ENCODE data around the gene NOS1AP. TPM values are rescaled to one million over a fixed set of nuclear protein-coding genes. Genes with fewer than 3 reads are reported as not detected.

NOS1AP gene
- total and polyA plus RNA-seq, 12 donors = 0.37 to 12.0 (median 3.1) TPM

DNA sequence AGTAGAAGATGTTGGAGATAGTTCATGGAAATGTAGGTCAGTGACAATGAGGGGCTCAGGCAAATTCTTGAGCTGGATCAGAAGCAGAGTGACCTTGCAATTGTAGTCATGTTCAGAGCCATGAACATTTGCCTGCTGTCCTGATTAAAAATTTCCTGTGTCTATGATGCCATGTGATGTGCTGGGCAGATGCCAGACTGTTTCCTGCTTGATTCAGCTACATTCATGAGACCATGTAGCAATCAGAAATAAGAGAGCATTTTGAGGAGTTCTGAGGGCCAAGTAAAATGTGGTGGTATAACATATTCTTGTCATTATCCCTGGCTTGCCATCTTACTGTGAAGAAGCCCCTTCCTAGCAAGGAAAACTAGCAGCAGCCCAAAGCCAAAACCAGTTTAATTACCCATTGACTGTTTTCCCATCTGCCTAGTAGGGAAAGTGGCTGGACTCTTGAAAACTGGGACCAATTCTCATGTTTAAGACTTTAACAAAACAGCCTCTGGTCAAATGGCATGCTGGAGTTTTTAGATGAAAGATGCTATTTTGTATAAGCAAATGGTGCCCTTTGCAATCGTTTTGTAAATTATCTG is 118.3 kb downstream of the NOS1AP start:
- 59 to 91% (median 77%) methylated on average over 1 of the region's 1 CpG for WGBS, 4 donors
- H3K4me1 ChIP-seq (replicated peaks in 1 of 2) = peaks cover 5 to 6% of the 10 kb centered on the region in 2 donors
- peak overlapping the region in 1 of 5 donors; percentile 22 for H3K27ac ChIP-seq
- H3K9me3 ChIP-seq (replicated peaks in 1 of 3) = no peaks in the 10 kb centered on the region
- intact Hi-C loops (cut with DNase I) = no loop called here
- H3K36me3 ChIP-seq (replicated peaks in 1 of 2) = no peaks in the 10 kb centered on the region
- no peaks in the 10 kb centered on the region for H3K27me3 ChIP-seq
- no peak for TF ChIP-seq POLR2A (IDR thresholded peaks at IDR 0.05)
- TF ChIP-seq, protein P1, sequence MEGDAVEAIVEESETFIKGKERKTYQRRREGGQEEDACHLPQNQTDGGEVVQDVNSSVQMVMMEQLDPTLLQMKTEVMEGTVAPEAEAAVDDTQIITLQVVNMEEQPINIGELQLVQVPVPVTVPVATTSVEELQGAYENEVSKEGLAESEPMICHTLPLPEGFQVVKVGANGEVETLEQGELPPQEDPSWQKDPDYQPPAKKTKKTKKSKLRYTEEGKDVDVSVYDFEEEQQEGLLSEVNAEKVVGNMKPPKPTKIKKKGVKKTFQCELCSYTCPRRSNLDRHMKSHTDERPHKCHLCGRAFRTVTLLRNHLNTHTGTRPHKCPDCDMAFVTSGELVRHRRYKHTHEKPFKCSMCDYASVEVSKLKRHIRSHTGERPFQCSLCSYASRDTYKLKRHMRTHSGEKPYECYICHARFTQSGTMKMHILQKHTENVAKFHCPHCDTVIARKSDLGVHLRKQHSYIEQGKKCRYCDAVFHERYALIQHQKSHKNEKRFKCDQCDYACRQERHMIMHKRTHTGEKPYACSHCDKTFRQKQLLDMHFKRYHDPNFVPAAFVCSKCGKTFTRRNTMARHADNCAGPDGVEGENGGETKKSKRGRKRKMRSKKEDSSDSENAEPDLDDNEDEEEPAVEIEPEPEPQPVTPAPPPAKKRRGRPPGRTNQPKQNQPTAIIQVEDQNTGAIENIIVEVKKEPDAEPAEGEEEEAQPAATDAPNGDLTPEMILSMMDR (IDR thresholded peaks at IDR 0.05) = no peak
- DNase-seq = peak; percentile 38 to 87 (median 77)
- no peak overlapping the region for H3K4me3 ChIP-seq

DNA sequence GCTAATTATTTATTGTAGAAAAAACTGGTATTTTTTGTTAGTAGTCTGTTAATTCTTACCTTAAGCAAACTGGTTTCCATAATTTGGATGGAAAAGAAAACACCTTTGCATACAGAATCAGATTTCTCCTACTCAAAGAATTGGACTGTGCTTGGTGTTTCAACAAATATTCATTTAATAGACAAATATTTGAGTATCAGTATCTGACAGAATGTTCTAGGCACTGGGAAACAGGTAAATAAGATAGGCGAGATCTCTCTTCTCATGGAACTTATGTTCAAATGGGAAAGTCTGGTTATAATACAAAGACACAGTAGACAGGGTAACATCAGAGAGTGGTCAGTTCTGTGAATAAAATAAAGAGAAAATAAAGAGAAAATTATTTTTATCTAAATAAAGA is 119.9 kb downstream of the NOS1AP start:
- WGBS, 4 donors = 97 to 100% (median 98%) methylated on average over 1 of the region's 1 CpG
- peaks cover 14 to 18% of the 10 kb centered on the region in 2 donors for H3K4me1 ChIP-seq (replicated peaks in 1 of 2)
- no peak overlapping the region for H3K4me3 ChIP-seq
- no peak overlapping the region for H3K27ac ChIP-seq
- H3K27me3 ChIP-seq = no peaks in the 10 kb centered on the region
- DNase-seq = no peak
- intact Hi-C loops (cut with DNase I) = no loop called here
- H3K9me3 ChIP-seq (replicated peaks in 1 of 3) = no peaks in the 10 kb centered on the region
- H3K36me3 ChIP-seq (replicated peaks in 1 of 2) = no peaks in the 10 kb centered on the region
- no peak for TF ChIP-seq POLR2A (IDR thresholded peaks at IDR 0.05)
- TF ChIP-seq, protein P1 (IDR thresholded peaks at IDR 0.05) = no peak

DNA sequence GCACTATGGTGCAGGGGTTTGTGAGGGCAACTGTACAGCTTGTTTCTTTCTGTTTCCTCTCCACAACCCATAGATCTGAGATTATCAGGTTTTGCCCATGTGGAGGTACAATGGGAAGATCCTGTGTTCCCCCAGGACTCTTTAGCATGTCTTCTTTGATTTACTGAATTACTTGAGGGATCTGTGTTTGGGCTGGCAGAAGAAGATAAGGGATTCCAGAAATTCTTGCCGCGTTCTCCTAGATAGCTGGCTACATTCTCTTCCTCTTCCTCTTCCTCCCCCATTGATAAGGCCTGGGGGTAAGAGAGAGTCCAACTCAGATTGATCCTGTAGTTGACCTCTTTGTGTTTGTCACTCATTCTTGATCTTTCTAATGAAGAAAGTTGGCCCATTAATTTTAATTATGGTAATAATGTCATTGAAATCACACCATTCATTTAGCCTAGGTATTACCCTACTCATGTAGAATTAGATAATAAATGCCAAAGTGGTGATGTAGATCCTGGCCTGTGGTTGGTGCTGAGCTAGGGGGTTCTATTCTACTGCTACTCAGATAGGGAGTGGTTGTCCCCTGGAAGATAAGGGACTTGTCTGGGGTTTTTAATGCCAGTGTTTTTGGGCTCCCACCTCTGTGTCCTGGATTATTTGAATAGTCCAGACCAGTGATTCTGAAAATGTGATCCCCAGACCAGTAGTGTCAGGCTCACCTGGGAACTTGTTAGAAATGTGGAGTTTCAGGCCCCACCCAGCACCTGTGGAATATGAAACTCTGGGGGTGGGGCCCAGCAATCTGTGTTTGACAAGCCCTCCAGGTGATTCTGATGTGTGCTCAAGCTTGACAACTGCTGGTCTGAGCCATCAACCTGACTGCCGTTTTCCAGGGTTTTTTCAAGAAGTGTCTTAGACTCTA is 122.2 kb downstream of the NOS1AP start:
- H3K27ac ChIP-seq = no peak overlapping the region
- H3K36me3 ChIP-seq (replicated peaks in 1 of 2) = no peaks in the 10 kb centered on the region
- H3K27me3 ChIP-seq = no peaks in the 10 kb centered on the region
- peaks cover 16 to 18% of the 10 kb centered on the region in 2 donors for H3K4me1 ChIP-seq (replicated peaks in 1 of 2)
- no peak for DNase-seq
- intact Hi-C loops (cut with DNase I) = no loop called here
- WGBS, 4 donors = 71 to 82% (median 79%) methylated on average over 3 of the region's 3 CpGs
- no peak overlapping the region for H3K4me3 ChIP-seq
- H3K9me3 ChIP-seq (replicated peaks in 1 of 3) = no peaks in the 10 kb centered on the region
- no peak for TF ChIP-seq POLR2A (IDR thresholded peaks at IDR 0.05)
- TF ChIP-seq, protein P1 (IDR thresholded peaks at IDR 0.05) = no peak

DNA sequence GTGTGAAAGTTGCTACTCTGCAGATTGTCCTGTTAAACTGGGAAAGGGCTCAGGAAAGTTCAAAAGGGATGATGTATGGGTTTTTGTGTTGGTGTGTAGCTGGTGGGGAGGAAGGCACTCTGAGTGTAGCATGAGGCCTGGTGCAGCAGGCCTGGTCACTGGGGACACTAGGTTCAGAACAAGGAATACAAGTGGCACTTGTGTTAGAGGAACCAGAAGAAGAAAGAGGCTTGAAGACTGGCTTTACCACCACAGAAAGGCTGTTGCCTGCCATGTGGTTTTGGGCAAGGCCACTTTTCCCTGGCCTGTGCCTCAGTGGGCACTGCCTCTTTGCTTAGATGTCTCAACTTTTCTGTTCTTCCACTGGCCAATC is 122.8 kb downstream of the NOS1AP start:
- Histone ChIP-seq H3K9me3 (replicated peaks in 1 of 3) (no peaks in the 10 kb centered on the region), H3K4me1 (replicated peaks in 1 of 2) (peaks cover 16 to 18% of the 10 kb centered on the region in 2 donors), H3K27me3 (no peaks in the 10 kb centered on the region), H3K36me3 (replicated peaks in 1 of 2) (no peaks in the 10 kb centered on the region), H3K27ac (no peak overlapping the region), H3K4me3 (no peak overlapping the region)
- intact Hi-C loops (cut with DNase I) = no loop called here
- DNase-seq = no peak
- TF ChIP-seq POLR2A (IDR thresholded peaks at IDR 0.05) = no peak
- TF ChIP-seq, protein P1 (IDR thresholded peaks at IDR 0.05) = no peak
